KMS-11 (cell line): ENCODE data around the gene CDH13.

Experiments
- H2AFZ ChIP-seq: fragments of 200-600 bp; sonication (generic); 2 replicates; pipeline ENCODE4 v1.6.1; 2016; ENCODE audit warnings: antibody characterized with exemption, mixed run types, low read depth
- H3K27ac ChIP-seq: fragments of 200-600 bp; sonication (generic); 2 replicates; pipeline ENCODE4 v1.6.1; 2016; ENCODE audit warnings: mild to moderate bottlenecking, mixed run types
- H3K27me3 ChIP-seq: fragments of 200-600 bp; sonication (generic); 2 replicates; pipeline ENCODE4 v1.6.1; 2017; ENCODE audit warnings: mild to moderate bottlenecking, low read depth, mixed run types, moderate library complexity; ENCODE audit not compliant: insufficient read depth
- H3K36me3 ChIP-seq: fragments of 200-600 bp; sonication (generic); 2 replicates; pipeline ENCODE4 v1.6.1; 2017; ENCODE audit warnings: mild to moderate bottlenecking, mixed run types; ENCODE audit not compliant: insufficient read depth
- H3K4me1 ChIP-seq: fragments of 200-600 bp; sonication (generic); 2 replicates; pipeline ENCODE4 v1.6.1; 2016; ENCODE audit warnings: mild to moderate bottlenecking, low read depth, mixed run types; ENCODE audit not compliant: poor library complexity, severe bottlenecking
- H3K4me2 ChIP-seq: fragments of 200-600 bp; sonication (generic); 2 replicates; pipeline ENCODE4 v1.7.0; 2016; ENCODE audit warnings: mild to moderate bottlenecking, mixed run types
- H3K4me3 ChIP-seq: fragments of 200-600 bp; sonication (generic); IDR thresholded peaks from 2 replicates; pipeline ENCODE4 v1.6.1; 2017; ENCODE audit warnings: low read depth, low read length, mixed read lengths; ENCODE audit not compliant: insufficient read depth
- H3K79me2 ChIP-seq: fragments of 200-600 bp; sonication (generic); 2 replicates; pipeline ENCODE4 v1.6.1; 2016; ENCODE audit warnings: low read depth, mixed run types; ENCODE audit not compliant: insufficient read depth
- H3K9ac ChIP-seq: fragments of 200-600 bp; sonication (generic); 2 replicates; pipeline ENCODE4 v1.6.1; 2016; ENCODE audit warnings: mild to moderate bottlenecking, mixed run types
- H4K20me1 ChIP-seq: fragments of 200-600 bp; sonication (generic); 2 replicates; pipeline ENCODE4 v1.6.1; 2016; ENCODE audit warnings: mild to moderate bottlenecking, mixed run types; ENCODE audit not compliant: insufficient read depth
- CTCF ChIP-seq: fragments of 200-600 bp; sonication (generic); conservative IDR thresholded peaks from 2 replicates; pipeline ENCODE4 v1.6.1; 2017; ENCODE audit warnings: low read depth, mild to moderate bottlenecking, antibody characterized with exemption, low read length, moderate library complexity, mixed read lengths

The CDH13 gene

DNA sequence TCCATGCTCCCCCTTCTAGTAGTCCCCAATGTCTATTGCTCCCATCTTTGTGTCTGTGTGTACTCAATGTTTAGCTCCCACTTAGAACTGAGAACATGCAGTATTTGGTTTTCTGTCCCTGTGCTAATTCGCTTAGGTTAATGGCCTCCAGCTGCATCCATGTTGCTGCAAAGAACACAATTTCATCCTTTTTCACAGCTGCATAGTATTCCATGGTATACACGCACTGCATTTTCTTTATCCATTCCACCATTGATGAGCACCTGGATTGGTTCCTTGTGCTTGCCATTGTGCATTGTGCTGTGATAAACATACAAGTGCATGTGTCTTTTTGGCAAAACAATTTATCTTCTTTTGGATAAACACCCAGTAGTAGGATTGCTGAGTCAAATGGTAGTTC lies 1104.0 kb downstream of the CDH13 start:
- no peak overlapping the region for H3K9ac ChIP-seq
- no peak overlapping the region for H2AFZ ChIP-seq
- H3K4me2 ChIP-seq, result no peak overlapping the region
- no peaks in the 10 kb centered on the region for H3K27me3 ChIP-seq
- H3K4me1 ChIP-seq, result no peaks in the 10 kb centered on the region
- no peaks in the 10 kb centered on the region; the same call in 1 of the 2 replicates for H3K36me3 ChIP-seq
- H3K27ac ChIP-seq, result no peak overlapping the region
- H3K79me2 ChIP-seq, result no peaks in the 10 kb centered on the region
- TF ChIP-seq CTCF, result no peak
- no peak overlapping the region for H3K4me3 ChIP-seq
- H4K20me1 ChIP-seq, result no peaks in the 10 kb centered on the region

- Histone ChIP-seq H3K4me1 (no peaks in the 10 kb centered on the region), H3K79me2 (no peaks in the 10 kb centered on the region), H4K20me1 (no peaks in the 10 kb centered on the region), H3K4me3 (no peak overlapping the region), H3K27me3 (no peaks in the 10 kb centered on the region), H3K9ac (no peak overlapping the region), H3K27ac (no peak overlapping the region), H3K4me2 (no peak overlapping the region), H2AFZ (no peak overlapping the region), H3K36me3 (no peaks in the 10 kb centered on the region; the same call in 1 of the 2 replicates)
- TF ChIP-seq CTCF, result no peak
Observed at GRCh38 chr16:83732536-83732935, 1105.8 kb downstream of the CDH13 start.

DNA sequence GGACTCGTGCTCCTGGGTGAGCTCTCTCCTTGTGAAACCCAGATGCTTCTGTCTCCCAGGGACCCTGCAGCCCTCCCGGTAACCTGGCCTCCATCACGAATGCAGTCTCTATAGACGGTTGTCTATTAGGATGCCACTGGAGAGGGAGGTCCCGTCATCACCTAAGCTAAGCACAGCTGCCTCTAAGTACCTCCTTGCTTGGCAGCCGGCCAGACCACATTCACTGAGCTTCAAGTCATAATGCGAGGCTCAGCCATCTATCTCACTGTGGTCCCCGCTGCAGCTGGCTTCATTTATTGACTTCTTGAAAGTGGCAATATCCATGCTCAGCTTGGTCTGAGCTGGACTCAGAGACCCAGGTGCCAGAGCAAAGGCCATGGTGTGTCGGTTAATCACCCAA lies 1106.5 kb downstream of the CDH13 start:
- H3K4me2 ChIP-seq, result no peak overlapping the region
- H3K9ac ChIP-seq, result no peak overlapping the region
- no peaks in the 10 kb centered on the region for H3K27me3 ChIP-seq
- H3K79me2 ChIP-seq, result no peaks in the 10 kb centered on the region
- no peak overlapping the region for H3K27ac ChIP-seq
- no peaks in the 10 kb centered on the region for H4K20me1 ChIP-seq
- H3K4me1 ChIP-seq, result no peaks in the 10 kb centered on the region
- TF ChIP-seq CTCF, result no peak
- H2AFZ ChIP-seq, result no peak overlapping the region
- no peaks in the 10 kb centered on the region; the same call in 1 of the 2 replicates for H3K36me3 ChIP-seq
- no peak overlapping the region for H3K4me3 ChIP-seq

DNA sequence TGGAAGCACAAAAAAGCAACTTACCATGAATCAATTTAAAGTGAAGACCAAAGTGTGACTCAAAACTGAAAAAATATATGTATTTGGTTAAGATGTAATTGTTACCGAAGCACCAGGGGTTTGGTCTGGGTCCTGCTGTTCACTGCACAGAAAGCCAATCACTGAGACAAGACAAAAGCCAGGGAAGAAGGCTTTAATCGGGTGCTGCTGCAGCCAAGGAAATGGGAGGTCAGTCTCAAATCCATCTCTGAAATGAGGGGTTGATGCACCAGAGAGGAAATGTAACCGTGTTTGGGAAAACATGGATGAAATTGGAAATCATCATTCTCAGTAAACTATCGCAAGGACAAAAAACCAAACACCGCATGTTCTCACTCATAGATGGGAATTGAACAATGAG lies 1107.4 kb downstream of the CDH13 start:
- Histone ChIP-seq H4K20me1 (no peaks in the 10 kb centered on the region), H3K27ac (no peak overlapping the region), H3K4me2 (no peak overlapping the region), H3K79me2 (no peaks in the 10 kb centered on the region), H3K27me3 (no peaks in the 10 kb centered on the region), H3K4me1 (no peaks in the 10 kb centered on the region), H3K4me3 (no peak overlapping the region), H3K9ac (no peak overlapping the region), H3K36me3 (no peaks in the 10 kb centered on the region; the same call in 1 of the 2 replicates), H2AFZ (no peak overlapping the region)
- TF ChIP-seq CTCF, result no peak
